ENCODE data around the gene C12orf50. TPM values are rescaled to one million over a fixed set of nuclear protein-coding genes. Genes with fewer than 3 reads are reported as not detected.
"Not testable (repeated sequence)": the region's sequence is repeated elsewhere in the genome, so short reads cannot be mapped to it uniquely, and the experiment has no call there.

Gene C12orf50, protein sequence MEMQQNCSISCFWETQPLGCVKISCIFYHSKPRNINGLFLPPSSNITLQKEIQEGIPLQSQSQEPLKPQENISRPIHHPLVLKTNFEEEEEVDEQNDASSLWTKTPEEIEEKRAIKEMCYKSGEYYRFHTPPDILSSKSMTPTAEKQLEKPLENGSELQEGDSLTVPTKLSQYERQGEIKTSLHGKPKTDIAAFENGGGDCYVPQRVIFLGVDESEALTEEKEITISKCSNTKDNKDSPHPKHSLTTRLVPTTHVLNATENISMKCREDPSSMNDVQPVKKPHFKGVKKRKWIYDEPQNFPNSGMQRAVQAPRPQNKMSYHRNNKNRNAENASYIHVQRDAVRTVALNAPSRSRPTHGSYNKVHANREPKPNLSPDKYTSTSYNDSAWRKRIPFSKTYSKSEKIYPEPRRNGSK
- 0.11 TPM for total RNA-seq
- long read RNA-seq, result 0 reads

DNA sequence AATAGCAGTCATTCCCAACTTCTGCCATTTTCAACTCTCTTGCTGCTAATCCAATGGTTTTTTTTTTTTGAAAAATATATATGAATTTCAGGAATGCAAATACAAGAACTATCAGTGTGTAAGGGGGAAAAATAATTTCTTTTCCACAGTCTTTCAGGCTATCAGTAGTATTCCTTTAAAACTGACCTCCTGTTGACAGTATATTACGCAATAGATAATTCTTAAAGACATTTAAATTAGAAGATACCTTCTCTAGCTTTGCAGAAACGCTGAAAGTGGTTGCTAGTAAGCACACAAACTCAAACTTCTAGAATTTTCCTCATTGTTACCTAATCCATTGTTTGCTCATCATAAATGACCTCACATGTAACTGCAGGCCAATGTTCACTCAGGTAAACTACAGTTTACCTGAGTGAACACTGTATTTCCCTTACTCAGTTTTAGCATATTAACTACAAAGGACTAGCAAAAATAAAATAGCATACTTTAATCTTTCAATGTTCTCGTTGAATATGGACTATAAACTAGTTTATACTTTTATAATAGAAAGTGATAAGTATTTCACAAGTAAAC is at the start of gene C12orf50:
Gene C12orf50 (minus strand): TSS at position 309 of the 573 bp plus-strand sequence. CDS start 2,439 bp downstream, outside the sequence.
- DNase-seq (no peak), ATAC-seq (ENCODE audit: poor library complexity) (no peak)
- intact Hi-C loops (cut with DNase I), result no loop called here

DNA sequence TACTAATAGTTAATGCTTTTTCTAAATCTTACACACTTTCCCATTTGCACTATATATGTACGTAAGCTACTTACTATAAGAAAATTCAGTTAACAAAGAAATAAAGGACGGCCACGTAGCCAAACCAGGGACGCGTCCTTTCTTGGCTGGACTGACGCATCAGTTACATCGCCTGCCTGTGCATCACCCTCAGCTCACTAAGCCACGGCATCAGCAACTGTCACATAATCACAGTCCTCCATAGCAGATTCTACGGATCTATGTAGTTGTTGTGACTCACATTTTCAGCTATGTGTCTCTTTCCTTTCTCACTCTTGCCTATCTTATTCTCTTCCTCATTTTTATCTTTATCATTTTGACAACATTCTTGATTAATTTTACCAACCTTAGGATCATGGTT is 38.1 kb upstream of the C12orf50 start:
- ATAC-seq (ENCODE audit: poor library complexity) (no peak), DNase-seq (no peak)
- intact Hi-C loops (cut with DNase I), result no loop called here

DNA sequence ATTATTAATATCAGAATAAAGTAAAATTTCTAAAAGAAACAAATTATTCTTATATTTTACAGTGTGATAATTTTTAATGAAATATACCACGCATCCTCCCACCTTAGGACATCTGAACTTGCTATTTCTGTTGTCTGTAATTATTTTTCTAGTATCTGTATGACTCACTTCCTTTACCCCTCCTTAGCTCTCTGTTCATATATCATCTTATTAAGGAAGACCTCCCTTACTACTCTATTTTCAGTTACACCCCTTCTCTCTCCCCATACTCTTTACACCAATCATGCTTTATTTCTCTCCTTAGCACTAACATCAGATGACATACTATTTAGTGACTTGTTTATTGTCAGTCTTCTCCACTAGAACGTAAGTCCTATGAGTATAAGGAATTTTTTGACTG is 34.2 kb upstream of the C12orf50 start:
- intact Hi-C loops (cut with DNase I), result no loop called here
- no peak for DNase-seq
- ATAC-seq (ENCODE audit: poor library complexity), result no peak

DNA sequence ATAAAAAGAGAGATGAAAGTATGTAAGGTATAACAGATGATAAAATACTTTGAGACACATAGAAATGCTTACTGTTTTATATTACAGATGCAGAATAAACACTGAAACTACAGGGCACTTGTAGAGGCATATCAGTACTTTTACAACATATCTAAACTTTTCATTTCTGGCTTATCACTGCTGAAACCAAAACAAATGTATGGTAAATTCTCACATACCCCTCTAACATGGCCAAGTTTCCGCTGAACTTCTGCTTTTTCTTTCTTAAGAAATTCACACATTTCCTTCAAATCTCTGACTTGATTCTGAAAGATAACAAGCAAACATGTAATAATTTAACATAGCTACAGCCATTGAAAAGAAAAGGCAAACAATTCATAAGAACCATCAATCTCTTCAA is 33.3 kb upstream of the C12orf50 start:
- DNase-seq, result no peak
- ATAC-seq (ENCODE audit: poor library complexity), result no peak
- intact Hi-C loops (cut with DNase I), result no loop called here

DNA sequence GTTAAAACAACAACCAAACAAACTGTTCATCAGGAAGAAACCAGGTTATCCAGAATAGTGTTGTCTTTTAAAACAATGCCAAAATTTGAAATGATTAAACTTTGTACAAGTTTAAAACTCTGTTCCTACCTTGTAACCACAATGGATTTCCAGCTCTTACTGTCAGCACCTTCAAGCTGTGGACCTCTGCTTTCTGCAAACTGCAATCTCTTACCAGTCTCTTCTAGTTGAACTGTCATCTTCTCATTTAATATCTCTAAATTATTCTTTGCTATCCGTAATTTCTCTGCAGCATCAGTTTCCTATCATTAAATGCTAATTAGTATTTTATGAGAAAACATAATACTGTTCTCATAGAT is 29.5 kb upstream of the C12orf50 start:
- peak; percentile 73 for ATAC-seq (ENCODE audit: poor library complexity)
- intact Hi-C loops (cut with DNase I), result no loop called here
- DNase-seq, result no peak

DNA sequence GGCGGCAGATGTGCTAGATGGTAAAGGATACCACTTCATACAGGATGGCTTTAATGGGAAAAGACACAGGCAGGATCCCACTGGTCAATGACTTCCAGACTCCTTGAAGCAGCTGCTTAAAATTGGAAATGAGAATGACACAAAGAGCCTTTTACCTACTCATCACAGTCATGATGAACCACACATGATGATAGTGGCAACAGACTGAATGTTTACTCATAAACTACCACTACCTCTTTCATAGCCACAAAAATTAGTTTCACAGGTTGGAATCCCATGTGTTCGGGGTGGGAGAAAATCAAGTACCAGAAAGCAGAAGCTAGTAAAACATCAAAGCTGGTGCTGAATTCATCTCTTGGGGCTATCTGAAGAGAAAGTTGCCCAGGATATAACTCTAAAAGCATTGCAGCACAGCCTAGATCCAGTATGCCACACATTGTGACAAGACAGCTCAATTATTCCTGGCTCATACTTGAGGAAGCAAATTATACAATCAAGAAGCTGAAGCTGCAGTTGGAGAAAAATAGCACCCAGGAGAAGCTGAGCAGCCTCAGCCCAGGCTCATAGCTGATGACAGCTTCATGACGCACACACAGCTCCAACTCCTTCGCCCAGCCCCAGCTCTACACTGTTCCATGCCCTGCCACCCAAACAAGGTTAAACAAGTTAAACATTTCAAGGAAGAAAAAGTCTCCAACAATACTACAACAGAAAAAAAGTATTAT is 29.0 kb upstream of the C12orf50 start:
- intact Hi-C loops (cut with DNase I), result no loop called here
- DNase-seq, result peak; percentile 63
- ATAC-seq (ENCODE audit: poor library complexity), result peak; percentile 98

DNA sequence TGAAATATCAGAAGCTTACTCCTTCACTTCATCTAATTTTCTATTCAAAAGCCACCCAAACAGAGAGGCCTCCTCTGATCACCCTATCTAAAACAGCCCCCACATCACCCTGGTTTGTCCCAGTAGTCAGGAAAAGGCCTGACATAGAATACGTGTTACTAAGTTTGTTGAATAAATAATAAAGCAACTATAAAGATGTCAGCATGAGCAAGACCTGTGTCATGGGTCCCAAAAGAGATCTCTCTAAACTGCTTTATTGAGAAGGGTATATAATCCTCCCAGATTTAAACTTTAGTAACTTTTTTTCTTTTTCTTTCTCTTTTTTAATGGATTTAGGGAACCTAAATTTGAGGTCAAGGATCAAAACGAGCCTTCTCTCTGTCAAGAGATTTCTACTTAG is 27.4 kb upstream of the C12orf50 start:
- no peak for DNase-seq
- intact Hi-C loops (cut with DNase I), result no loop called here
- ATAC-seq (ENCODE audit: poor library complexity), result no peak

DNA sequence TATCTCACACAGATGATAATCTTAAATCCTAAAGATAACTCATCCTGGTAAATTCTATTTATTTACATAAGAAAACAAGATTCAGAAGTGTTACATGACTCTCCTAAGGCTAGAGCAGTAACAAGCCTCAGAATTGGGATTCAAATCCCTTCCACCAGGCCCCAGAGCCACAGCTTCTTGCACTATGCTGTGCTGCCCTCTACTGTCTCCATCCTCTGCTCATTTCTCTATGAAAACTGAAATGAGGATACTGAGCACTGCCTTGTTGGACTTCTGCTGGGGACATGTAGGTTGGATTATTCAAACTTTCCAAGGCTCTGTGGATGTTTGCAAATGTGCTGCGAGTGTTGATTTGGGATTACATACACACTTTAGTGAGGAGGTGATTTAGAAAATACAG is 23.5 kb upstream of the C12orf50 start:
- DNase-seq (no peak), ATAC-seq (ENCODE audit: poor library complexity) (peak; percentile 65)
- intact Hi-C loops (cut with DNase I), result no loop called here

DNA sequence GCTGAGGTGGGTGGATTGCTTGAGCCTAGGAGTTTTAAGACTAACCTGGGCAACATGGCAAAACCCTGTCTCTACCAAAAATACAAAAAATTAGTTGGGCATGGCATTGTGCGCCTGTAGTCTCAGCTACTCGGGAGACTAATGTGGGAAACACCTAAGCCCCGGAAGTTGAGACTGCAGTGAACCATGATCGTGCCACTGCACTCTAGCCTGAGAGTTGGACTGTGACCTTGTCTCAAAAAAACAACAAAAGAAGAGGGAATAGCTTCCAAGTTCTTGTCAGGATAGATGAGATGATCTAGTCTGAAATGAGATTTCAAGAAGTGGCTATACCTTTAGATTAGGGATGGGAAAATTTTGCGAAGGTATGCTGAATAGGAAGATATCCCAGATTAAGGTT is 14.8 kb upstream of the C12orf50 start:
- ATAC-seq (ENCODE audit: poor library complexity) (no peak), DNase-seq (no peak)
- intact Hi-C loops (cut with DNase I), result no loop called here

DNA sequence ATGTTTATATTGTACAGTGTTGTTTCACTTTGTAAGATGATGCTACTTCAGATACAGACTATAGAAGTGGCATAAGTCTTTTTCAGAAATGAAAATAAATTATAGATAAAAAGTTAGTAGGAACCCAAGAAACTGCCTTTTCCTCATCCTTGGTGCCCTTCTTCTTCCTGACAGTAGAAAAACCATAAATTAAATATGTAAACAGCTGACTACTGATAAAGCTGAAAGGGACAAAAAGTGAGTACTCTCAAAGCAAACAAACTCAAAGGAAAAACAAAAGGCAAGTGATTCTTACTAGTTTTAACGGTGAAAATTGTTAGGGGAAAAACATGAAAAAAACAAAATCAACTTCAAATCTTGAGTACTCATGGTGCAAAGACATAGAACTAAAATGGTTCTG is 8.6 kb upstream of the C12orf50 start:
- ATAC-seq (ENCODE audit: poor library complexity), result no peak
- intact Hi-C loops (cut with DNase I), result no loop called here
- DNase-seq, result no peak

DNA sequence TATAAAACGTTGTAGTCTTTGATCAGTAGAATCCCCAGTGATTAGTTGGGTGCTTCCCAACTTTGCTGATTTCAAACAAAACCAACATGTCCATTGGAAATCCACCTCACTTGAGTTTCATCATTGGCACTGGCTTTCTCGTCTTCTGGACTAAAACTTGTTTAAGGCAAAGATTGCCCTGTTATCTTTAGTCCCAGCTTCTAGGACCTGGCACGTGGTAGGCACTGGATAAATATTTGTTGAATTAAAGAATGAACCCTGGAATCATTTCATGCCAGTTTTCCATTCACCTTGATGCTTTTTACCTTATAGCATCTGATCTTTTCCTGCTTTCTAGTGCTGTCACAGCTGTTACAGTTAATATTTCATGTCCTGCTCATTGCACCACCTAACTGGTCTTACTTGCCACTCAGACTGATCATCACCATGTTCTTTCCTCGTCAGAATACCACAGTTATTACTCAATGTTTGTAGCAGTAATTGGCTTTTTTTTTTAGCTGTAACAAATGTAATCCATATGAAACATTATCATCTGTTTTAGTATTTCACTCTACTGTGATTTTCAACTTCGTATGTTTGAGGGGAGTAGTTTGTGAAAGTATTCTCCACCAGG is 7.3 kb upstream of the C12orf50 start:
- ATAC-seq (ENCODE audit: poor library complexity) (no peak), DNase-seq (no peak)
- intact Hi-C loops (cut with DNase I), result no loop called here

DNA sequence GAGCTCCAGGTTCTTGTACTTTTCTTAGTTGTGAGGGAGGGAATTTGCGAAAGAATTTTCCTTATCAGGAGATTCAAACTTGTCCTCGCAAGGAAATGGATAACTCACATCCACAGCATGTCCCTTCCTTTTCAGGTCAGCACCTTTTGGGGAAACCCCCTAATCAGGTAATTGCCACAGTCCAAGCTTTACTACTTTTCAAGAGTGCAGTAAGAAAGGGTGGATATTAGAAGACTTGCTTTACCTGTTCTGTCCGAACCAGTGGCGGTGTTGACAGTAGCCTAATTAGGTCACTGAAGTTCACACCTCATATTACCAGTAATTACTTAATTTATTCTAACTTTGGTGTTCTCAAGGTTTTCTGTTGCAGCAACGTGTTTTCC is 6.7 kb upstream of the C12orf50 start:
- DNase-seq (no peak), ATAC-seq (ENCODE audit: poor library complexity) (peak; percentile 13)
- intact Hi-C loops (cut with DNase I), result no loop called here

DNA sequence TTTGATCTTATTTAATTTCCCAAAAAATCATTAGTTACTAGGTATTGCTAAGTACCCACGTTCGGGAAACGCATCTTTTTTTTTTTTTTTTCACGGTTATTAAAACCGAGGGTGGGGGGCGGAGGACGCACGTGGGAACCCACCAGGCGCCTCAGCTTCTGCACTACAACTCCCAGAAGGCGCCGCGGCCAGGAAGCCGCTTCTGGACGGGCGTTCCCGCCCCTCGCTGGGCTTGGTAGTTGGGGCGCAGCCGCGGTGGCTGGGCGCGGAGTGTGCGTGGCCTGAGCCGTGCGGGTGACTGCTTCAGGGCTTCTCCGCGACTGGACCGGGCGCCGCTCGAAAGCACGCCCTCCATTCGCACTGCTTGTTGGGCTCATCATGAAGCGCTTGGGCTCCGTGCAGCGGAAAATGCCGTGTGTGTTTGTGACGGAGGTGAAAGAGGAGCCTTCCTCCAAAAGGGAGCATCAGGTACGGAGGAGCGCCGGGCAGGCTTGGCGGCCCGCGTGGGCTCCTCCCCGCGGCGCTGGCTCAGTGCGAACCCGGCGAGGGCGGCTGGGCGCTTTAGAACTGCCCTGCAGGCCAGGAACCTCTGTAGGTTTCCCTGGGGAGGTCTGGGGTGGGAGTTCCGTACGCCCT is 6.2 kb upstream of the C12orf50 start:
- ATAC-seq (ENCODE audit: poor library complexity) (peak; percentile 100), DNase-seq (peak; percentile 95)
- intact Hi-C loops (cut with DNase I), result no loop called here

DNA sequence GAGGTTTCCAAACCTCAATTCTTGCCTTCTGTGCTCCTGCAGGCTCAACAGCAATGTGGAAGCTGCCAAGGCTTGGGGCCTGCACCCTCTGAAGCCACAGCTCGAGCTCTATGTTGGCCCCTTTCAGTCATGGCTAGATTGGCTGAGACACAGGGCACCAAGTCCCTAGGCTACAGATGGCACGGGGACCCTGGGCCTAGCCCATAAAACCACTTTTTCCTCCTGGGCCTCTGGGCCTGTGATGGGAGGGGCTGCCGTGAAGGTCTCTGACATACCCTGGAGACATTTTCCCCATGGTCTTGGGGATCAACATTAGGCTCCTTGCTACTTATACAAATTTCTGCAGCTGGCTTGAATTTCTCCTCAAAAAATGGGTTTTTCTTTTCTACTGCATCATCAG is 2.0 kb upstream of the C12orf50 start:
- ATAC-seq (ENCODE audit: poor library complexity); intact Hi-C loops (cut with DNase I); DNase-seq: not testable (repeated sequence)

DNA sequence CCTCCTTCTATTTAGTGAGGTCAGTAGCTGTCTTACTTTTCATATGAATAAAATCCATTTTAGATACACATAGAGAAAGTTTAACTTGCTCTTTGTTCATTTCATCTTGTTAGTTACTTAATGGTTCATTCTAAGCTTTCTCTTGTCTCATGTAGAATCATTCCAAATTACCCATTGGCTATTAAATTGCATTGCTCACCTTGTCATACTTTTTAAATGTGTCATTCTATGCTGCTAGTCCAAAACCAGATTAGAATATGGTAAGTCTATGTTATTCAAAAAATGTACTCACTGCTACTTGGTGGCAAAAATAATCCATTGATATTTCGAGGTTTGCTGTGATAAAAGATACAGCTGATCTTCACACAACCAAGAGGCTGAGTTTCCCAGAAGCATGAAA is 3.0 kb downstream of the C12orf50 start:
- DNase-seq (no peak), ATAC-seq (ENCODE audit: poor library complexity) (no peak)
- intact Hi-C loops (cut with DNase I), result no loop called here

DNA sequence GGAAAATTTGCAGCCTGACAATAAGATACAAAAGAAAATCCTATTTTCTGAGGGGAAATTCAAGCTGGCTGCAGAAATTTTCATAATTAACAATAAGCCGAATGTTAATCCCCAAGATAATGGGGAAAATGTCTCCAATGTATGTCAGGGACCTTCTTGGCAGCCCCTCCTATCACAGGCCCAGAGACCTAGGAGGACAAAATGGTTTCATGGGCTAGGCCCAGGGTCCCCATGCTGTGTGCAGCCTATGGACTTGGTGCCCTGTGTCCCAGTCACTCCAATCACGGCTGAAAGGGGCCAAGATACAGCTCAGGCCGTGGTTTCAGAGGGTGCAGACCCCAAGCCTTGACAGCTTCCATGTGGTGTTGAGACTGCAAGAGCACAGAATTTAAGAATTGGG is 11.2 kb downstream of the C12orf50 start:
- intact Hi-C loops (cut with DNase I), result no loop called here
- DNase-seq (no peak), ATAC-seq (ENCODE audit: poor library complexity) (no peak)

DNA sequence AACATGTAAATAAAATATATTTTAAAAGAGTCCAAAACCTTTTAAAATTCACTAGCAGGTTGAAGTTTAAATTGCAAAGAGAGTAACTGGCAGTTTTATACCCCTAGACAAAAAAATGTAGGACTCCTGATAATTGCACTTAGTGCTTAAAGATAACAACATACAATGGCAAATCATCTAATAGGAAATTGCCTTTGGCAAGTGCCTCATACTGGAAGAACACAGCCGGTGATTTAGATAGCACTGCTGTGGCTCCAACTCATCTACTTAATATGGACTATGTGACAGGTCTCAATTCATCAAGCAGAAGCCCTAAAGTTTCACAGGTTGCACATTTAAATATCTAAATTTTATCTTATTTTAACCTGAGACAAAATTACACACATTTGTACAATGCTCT is 13.4 kb downstream of the C12orf50 start:
- intact Hi-C loops (cut with DNase I), result no loop called here
- DNase-seq, result no peak
- ATAC-seq (ENCODE audit: poor library complexity), result no peak

DNA sequence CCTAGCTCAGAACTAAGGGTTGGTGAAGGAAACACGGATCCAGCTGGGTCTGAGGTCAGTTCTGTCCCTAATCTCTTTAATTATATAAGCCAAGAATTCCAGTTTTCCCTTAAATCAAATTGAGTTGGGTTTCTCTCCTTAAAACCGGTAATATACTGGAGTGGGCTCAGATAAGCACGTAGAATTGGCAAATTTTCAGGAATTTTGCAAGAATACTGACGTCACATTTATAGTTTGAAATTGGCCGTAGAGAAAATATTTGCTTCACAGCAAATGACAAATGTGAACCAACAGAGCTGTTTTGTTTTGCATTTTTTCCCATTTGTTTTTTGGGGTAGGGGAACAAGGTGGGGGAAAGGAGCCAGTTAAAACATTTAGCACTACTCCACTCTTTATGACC is 17.4 kb downstream of the C12orf50 start:
- DNase-seq (no peak), ATAC-seq (ENCODE audit: poor library complexity) (no peak)
- intact Hi-C loops (cut with DNase I), result no loop called here

DNA sequence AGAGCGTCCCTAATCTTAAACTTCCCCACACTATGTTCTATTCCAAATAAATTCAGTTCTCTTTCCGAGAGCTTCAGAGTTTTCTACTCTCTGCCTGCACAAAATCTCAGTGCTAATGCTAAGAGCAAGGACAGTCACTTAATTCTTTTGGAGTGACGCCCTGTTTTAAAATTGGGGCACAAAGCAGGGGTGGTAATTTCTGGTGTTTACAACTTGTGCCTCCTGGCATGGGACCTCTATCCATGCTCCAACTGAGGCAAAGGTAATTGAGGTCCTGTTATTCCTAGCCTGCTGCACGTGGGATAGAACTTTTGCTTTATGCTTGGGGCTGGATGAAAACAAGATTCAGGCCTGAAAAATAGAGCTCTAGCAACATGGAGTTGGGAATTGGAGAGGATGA is 22.9 kb downstream of the C12orf50 start:
- intact Hi-C loops (cut with DNase I), result no loop called here
- ATAC-seq (ENCODE audit: poor library complexity), result no peak
- DNase-seq, result no peak

All from Right ventricle myocardium superior (tissue), 1 donor.